GM21529 (cell line): ENCODE data around the gene PTOV1.

Experiments used
- ATAC-seq: cut with Tn5 transposase; IDR thresholded peaks from one replicate; pipeline ENCODE4 v1.9.1; 2021; ENCODE audit not compliant: unreplicated experiment

PTOV1 gene

GRCh38 chr19:49887665-49888509 lies 36.9 kb downstream of the PTOV1 start:
- ATAC-seq, result no peak

GRCh38 chr19:49888510-49888824 lies 37.5 kb downstream of the PTOV1 start:
- ATAC-seq, result no peak

- no peak for ATAC-seq
Measured at GRCh38 chr19:49889038-49889686, 38.2 kb downstream of the PTOV1 start.

GRCh38 chr19:49889687-49890348 lies 38.9 kb downstream of the PTOV1 start:
- ATAC-seq, result no peak

- no peak for ATAC-seq
Measured at GRCh38 chr19:49890349-49891311, 39.7 kb downstream of the PTOV1 start.

GRCh38 chr19:49891393-49891792 lies 40.4 kb downstream of the PTOV1 start:
- no peak for ATAC-seq

- no peak for ATAC-seq
Measured at GRCh38 chr19:49892716-49893115, 41.8 kb downstream of the PTOV1 start.

- no peak for ATAC-seq
Measured at GRCh38 chr19:49894011-49894664, 43.2 kb downstream of the PTOV1 start.

GRCh38 chr19:49894879-49895565 lies 44.1 kb downstream of the PTOV1 start:
- no peak for ATAC-seq

- ATAC-seq, result no peak
Measured at GRCh38 chr19:49895566-49896297, 44.8 kb downstream of the PTOV1 start.

GRCh38 chr19:49896863-49897621 lies 46.1 kb downstream of the PTOV1 start, which contains the start of gene IL4I1:
Gene IL4I1, minus strand, starts transcription at chr19:49896887. Its CDS starts 727 bp downstream, at chr19:49896160.
- ATAC-seq, result peak; percentile 47

GRCh38 chr19:49904136-49904535 lies 53.2 kb downstream of the PTOV1 start:
- no peak for ATAC-seq

GRCh38 chr19:49906879-49907564 lies 56.1 kb downstream of the PTOV1 start:
- ATAC-seq, result no peak

- ATAC-seq, result no peak
Measured at GRCh38 chr19:49907745-49908446, 56.9 kb downstream of the PTOV1 start.

- no peak for ATAC-seq
Measured at GRCh38 chr19:49908480-49909420, 57.8 kb downstream of the PTOV1 start.

GRCh38 chr19:49910179-49910578 lies 59.2 kb downstream of the PTOV1 start:
- ATAC-seq, result no peak
